HG03521 (cell line): ENCODE data around the gene DDX39B.
"Not testable (repeated sequence)": the region's sequence is repeated elsewhere in the genome, so short reads cannot be mapped to it uniquely, and the experiment has no call there.

Experiments used
- ATAC-seq: cut with Tn5 transposase; IDR thresholded peaks from one replicate; pipeline ENCODE4 v1.9.1; 2021; ENCODE audit warnings: mild to moderate bottlenecking, moderate library complexity; ENCODE audit not compliant: unreplicated experiment

Gene DDX39B

GRCh38 chr6:31529329-31530150 is 12.3 kb downstream of the DDX39B start:
- ATAC-seq: no peak

GRCh38 chr6:31528821-31529328 is 12.9 kb downstream of the DDX39B start, which contains the start of gene MCCD1:
Gene MCCD1, plus strand, starts transcription at chr6:31528962. Its CDS starts 53 bp downstream, at chr6:31529015.
- no peak for ATAC-seq

GRCh38 chr6:31528307-31528777 is 13.5 kb downstream of the DDX39B start:
- ATAC-seq: no peak

GRCh38 chr6:31525932-31526591 is 15.7 kb downstream of the DDX39B start:
- no peak for ATAC-seq

GRCh38 chr6:31525553-31525931 is 16.3 kb downstream of the DDX39B start:
- no peak for ATAC-seq

GRCh38 chr6:31521835-31522234 is 20.0 kb downstream of the DDX39B start:
- ATAC-seq: no peak

- ATAC-seq: no peak
Observed at GRCh38 chr6:31513456-31514165, 28.2 kb downstream of the DDX39B start.

- no peak for ATAC-seq
Observed at GRCh38 chr6:31510007-31510406, 31.8 kb downstream of the DDX39B start.

GRCh38 chr6:31509036-31509435 is 32.8 kb downstream of the DDX39B start:
- not testable (repeated sequence) for ATAC-seq

- ATAC-seq: no peak
Observed at GRCh38 chr6:31502586-31502985, 39.2 kb downstream of the DDX39B start.

GRCh38 chr6:31499648-31500047 is 42.2 kb downstream of the DDX39B start:
- ATAC-seq: not testable (repeated sequence)

GRCh38 chr6:31498748-31499147 is 43.1 kb downstream of the DDX39B start:
- ATAC-seq: no peak

- peak; percentile 42 for ATAC-seq
Observed at GRCh38 chr6:31497531-31498476, 44.0 kb downstream of the DDX39B start, which contains the start of gene MICB. Gene MICB, plus strand, starts transcription at chr6:31498145. Its CDS starts 49 bp downstream, at chr6:31498194.

- ATAC-seq: not testable (repeated sequence)
Observed at GRCh38 chr6:31496826-31497225, 45.0 kb downstream of the DDX39B start.

GRCh38 chr6:31495580-31495979 is 46.2 kb downstream of the DDX39B start:
- no peak for ATAC-seq

- ATAC-seq: peak; percentile 52
Observed at GRCh38 chr6:31493875-31494694, 47.7 kb downstream of the DDX39B start.

GRCh38 chr6:31493550-31493874 is 48.3 kb downstream of the DDX39B start:
- ATAC-seq: not testable (repeated sequence)

GRCh38 chr6:31490115-31490873 is 51.5 kb downstream of the DDX39B start:
- no peak for ATAC-seq
